Loucy (cell line): ENCODE measurements around the gene HBE1.

Source experiments
- H2AFZ ChIP-seq: fragments of 200-600 bp; sonication (generic); 2 replicates; pipeline ENCODE4 v1.6.0; 2016; ENCODE audit warnings: antibody characterized with exemption, mild to moderate bottlenecking, low read length, moderate library complexity
- H3F3A ChIP-seq: fragments of 200-600 bp; 2 replicates; pipeline ENCODE4 v1.6.0; 2016; ENCODE audit warnings: antibody characterized with exemption, low read depth, mild to moderate bottlenecking
- H3K27me3 ChIP-seq: fragments of 200-600 bp; sonication (generic); 2 replicates; pipeline ENCODE4 v1.6.1; 2014; ENCODE audit warnings: low read length, mild to moderate bottlenecking; ENCODE audit not compliant: insufficient read depth, poor library complexity, severe bottlenecking
- H3K36me3 ChIP-seq: fragments of 200-600 bp; sonication (generic); 2 replicates; pipeline ENCODE4 v1.6.1; 2016; ENCODE audit warnings: low read length; ENCODE audit not compliant: insufficient read depth
- H3K4me1 ChIP-seq: fragments of 200-600 bp; sonication (generic); 2 replicates; pipeline ENCODE4 v1.5.1; 2014; ENCODE audit warnings: low read length, mild to moderate bottlenecking; ENCODE audit not compliant: insufficient read depth, poor library complexity, severe bottlenecking
- H3K4me2 ChIP-seq: fragments of 200-600 bp; sonication (generic); 2 replicates; pipeline ENCODE4 v1.6.0; 2014; ENCODE audit warnings: antibody characterized with exemption, low read length, low read depth, mild to moderate bottlenecking; ENCODE audit not compliant: poor library complexity, severe bottlenecking
- H3K4me3 ChIP-seq: fragments of 200-600 bp; sonication (generic); 2 replicates; pipeline ENCODE4 v1.5.1; 2014; ENCODE audit warnings: low read length, mild to moderate bottlenecking, mixed read lengths; ENCODE audit not compliant: poor library complexity, severe bottlenecking
- H3K79me2 ChIP-seq: fragments of 200-600 bp; sonication (generic); 2 replicates; pipeline ENCODE4 v1.6.1; 2014; ENCODE audit warnings: low read length; ENCODE audit not compliant: insufficient read depth
- H3K9ac ChIP-seq: fragments of 200-600 bp; sonication (generic); 2 replicates; pipeline ENCODE4 v1.6.0; 2014; ENCODE audit warnings: mild to moderate bottlenecking, low read depth, low read length, moderate library complexity; ENCODE audit not compliant: poor library complexity, severe bottlenecking
- H3K9me2 ChIP-seq: fragments of 200-600 bp; sonication (generic); replicated peaks from 2 replicates; pipeline ENCODE4 v1.6.1; 2016; ENCODE audit warnings: low read depth, low read length, mixed read lengths
- H3K9me3 ChIP-seq: fragments of 200-600 bp; sonication (generic); 2 replicates; pipeline ENCODE4 v1.6.1; 2014; ENCODE audit warnings: mild to moderate bottlenecking, antibody characterized with exemption, low read length, low read depth; ENCODE audit not compliant: insufficient read depth
- H4K20me1 ChIP-seq: fragments of 200-600 bp; sonication (generic); 2 replicates; pipeline ENCODE4 v1.6.0; 2014; ENCODE audit warnings: antibody characterized with exemption, low read length, mild to moderate bottlenecking; ENCODE audit not compliant: insufficient read depth, poor library complexity, severe bottlenecking
- CTCF ChIP-seq: fragments of 200-600 bp; sonication (generic); conservative IDR thresholded peaks from 2 replicates; pipeline ENCODE4 v1.5.1; 2014; ENCODE audit warnings: mild to moderate bottlenecking, antibody characterized with exemption, low read length
- EZH2phosphoT487 ChIP-seq: fragments of 200-600 bp; IDR thresholded peaks from 2 replicates; pipeline ENCODE4 v1.6.1; 2018; ENCODE audit warnings: antibody characterized with exemption, mild to moderate bottlenecking, moderate library complexity, borderline replicate concordance

The HBE1 gene

DNA sequence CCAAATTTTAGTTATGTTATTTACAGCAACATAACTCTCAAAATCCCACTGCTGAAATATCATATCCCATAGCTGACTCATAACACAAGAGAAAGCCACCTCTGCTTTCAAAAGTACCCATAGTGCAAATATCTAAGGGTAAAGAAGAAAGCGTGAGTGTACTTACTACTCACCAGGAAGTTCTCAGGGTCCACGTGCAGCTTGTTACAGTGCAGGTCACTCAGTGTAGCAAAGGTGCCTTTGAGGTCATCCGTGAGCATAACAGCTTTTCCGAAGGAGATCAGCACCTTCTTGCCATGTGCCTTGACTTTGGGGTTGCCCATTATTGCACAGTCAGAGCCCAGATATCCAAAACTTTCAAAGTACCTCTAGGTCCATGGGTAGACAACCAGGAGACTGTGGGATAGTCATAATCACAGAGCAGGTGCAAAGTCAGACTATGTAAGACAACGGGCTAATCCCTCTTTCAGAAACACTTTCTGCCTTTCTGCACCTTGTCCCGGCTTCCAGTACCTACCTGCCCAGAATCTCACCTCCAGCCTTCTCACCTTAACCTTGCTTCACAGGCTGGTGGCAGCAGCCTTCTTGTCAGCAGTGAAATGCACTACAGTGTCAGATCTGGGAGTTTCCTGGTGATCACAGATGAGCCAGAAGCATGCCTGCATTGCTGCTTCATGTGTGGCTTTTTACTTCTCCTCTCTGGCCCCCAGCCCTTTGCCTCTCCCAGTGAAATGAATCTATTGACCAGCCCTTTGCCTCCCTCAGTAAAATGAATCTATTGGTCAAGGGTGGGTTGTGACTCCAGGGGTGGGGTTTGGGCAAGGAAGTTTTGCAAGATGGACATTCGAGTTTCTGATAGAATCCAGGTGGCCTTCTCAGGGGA lies 26.6 kb downstream of the HBE1 start:
- peaks cover 5% of the 10 kb centered on the region for H3K4me1 ChIP-seq
- H4K20me1 ChIP-seq, result no peaks in the 10 kb centered on the region
- H3K9me3 ChIP-seq, result no peaks in the 10 kb centered on the region
- H3F3A ChIP-seq, result no peaks in the 10 kb centered on the region
- H3K9ac ChIP-seq, result no peak overlapping the region
- no peaks in the 10 kb centered on the region for H3K79me2 ChIP-seq
- TF ChIP-seq CTCF (no peak), EZH2phosphoT487 (no peak)
- no peak overlapping the region for H3K4me3 ChIP-seq
- 0 out of 2 replicates have a peak overlapping the region, but pooled peaks have one; percentile 11 for H2AFZ ChIP-seq
- H3K9me2 ChIP-seq, result no peaks in the 10 kb centered on the region
- no peaks in the 10 kb centered on the region for H3K27me3 ChIP-seq
- no peaks in the 10 kb centered on the region for H3K36me3 ChIP-seq
- no peak overlapping the region for H3K4me2 ChIP-seq

- Histone ChIP-seq H3K4me3 (no peak overlapping the region), H3K9ac (no peak overlapping the region), H3F3A (no peaks in the 10 kb centered on the region), H3K9me3 (no peaks in the 10 kb centered on the region), H2AFZ (no peak overlapping the region), H3K9me2 (no peaks in the 10 kb centered on the region), H3K79me2 (no peaks in the 10 kb centered on the region), H3K4me2 (no peak overlapping the region), H4K20me1 (no peaks in the 10 kb centered on the region), H3K36me3 (no peaks in the 10 kb centered on the region), H3K4me1 (peaks cover 5% of the 10 kb centered on the region), H3K27me3 (no peaks in the 10 kb centered on the region)
- TF ChIP-seq CTCF, result no peak
- no peak for TF ChIP-seq EZH2phosphoT487
Observed at GRCh38 chr11:5242208-5242607, 27.5 kb downstream of the HBE1 start.

DNA sequence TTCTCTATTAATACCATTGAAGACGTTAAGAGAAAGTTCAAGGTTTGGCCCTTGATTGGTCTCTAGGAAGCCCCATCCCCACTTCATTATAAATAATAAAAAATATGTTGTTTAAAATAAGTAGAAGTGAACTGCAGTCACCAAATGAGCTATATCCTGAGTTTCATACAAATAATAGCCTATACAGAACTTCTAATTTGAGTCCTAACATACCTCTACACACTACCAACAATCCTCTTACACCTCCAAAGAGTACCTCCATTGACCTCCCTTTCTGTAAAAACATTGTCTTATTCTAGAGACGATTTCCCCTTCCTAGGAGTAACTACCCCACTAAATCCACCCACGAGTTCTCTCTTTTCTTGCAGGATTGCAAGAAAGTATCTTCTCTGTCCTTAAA lies 28.3 kb downstream of the HBE1 start:
- Histone ChIP-seq H3K4me2 (no peak overlapping the region), H3K9ac (no peak overlapping the region), H3K36me3 (no peaks in the 10 kb centered on the region), H3K27me3 (no peaks in the 10 kb centered on the region), H3K4me1 (peaks cover 5% of the 10 kb centered on the region), H4K20me1 (no peaks in the 10 kb centered on the region), H3K9me3 (no peaks in the 10 kb centered on the region), H3K4me3 (no peak overlapping the region), H3K9me2 (no peaks in the 10 kb centered on the region), H2AFZ (no peak overlapping the region), H3F3A (no peaks in the 10 kb centered on the region), H3K79me2 (no peaks in the 10 kb centered on the region)
- TF ChIP-seq CTCF, result no peak
- TF ChIP-seq EZH2phosphoT487, result no peak
